Activated CD8-positive, alpha-beta memory T cell treated with anti-CD3 and anti-CD28 coated beads for 4 hours (primary cell): Measurements from ENCODE around the gene MYOG.

Experiments used
- DNase-seq, 2 donors: peaks; one replicate each; pipeline ENCODE4 v3.0.0-alpha.2; 2020; ENCODE audit warnings: low read depth in 2 of 2

The MYOG gene

GRCh38 chr1:203117611-203118575, 32.1 kb upstream of the MYOG start:
- DNase-seq: no peak

GRCh38 chr1:203116091-203116820, 30.4 kb upstream of the MYOG start:
- DNase-seq: no peak

GRCh38 chr1:203114202-203114601, 28.4 kb upstream of the MYOG start:
- no peak for DNase-seq

GRCh38 chr1:203113308-203113707, 27.5 kb upstream of the MYOG start:
- no peak for DNase-seq

GRCh38 chr1:203112475-203112874, 26.7 kb upstream of the MYOG start:
- no peak for DNase-seq

GRCh38 chr1:203104789-203105390, 19.1 kb upstream of the MYOG start:
- DNase-seq: no peak

GRCh38 chr1:203103829-203104495, 18.1 kb upstream of the MYOG start:
- no peak for DNase-seq

- DNase-seq: no peak
These were observed 17.4 kb upstream of the MYOG start for GRCh38 chr1:203103216-203103615.

GRCh38 chr1:203101813-203102634, 16.2 kb upstream of the MYOG start:
- no peak for DNase-seq

- DNase-seq: no peak
These were observed 14.7 kb upstream of the MYOG start for GRCh38 chr1:203100516-203100869.

- no peak for DNase-seq
These were observed 14.1 kb upstream of the MYOG start for GRCh38 chr1:203099805-203100515.

- no peak for DNase-seq
These were observed 13.2 kb upstream of the MYOG start for GRCh38 chr1:203098914-203099520.

- DNase-seq: no peak
These were observed 12.6 kb upstream of the MYOG start for GRCh38 chr1:203098445-203098844.

- DNase-seq: no peak
These were observed 11.2 kb upstream of the MYOG start for GRCh38 chr1:203097001-203097400.

- no peak for DNase-seq
These were observed 10.8 kb upstream of the MYOG start for GRCh38 chr1:203096566-203096965.

- DNase-seq: no peak
These were observed 9.4 kb upstream of the MYOG start for GRCh38 chr1:203095061-203095690.

GRCh38 chr1:203093754-203094410, 8.1 kb upstream of the MYOG start:
- no peak for DNase-seq

GRCh38 chr1:203091761-203092330, 6.0 kb upstream of the MYOG start:
- DNase-seq: no peak

GRCh38 chr1:203091199-203091477, 5.3 kb upstream of the MYOG start:
- DNase-seq: no peak
